GM23338 (cell line): ENCODE measurements around the gene CYS1. TPM values are rescaled to one million over a fixed set of nuclear protein-coding genes. Genes with fewer than 3 reads are reported as not detected.

ENCODE experiments used
- ATAC-seq: fragments of 200-7000 bp; cut with Tn5 transposase; 3 replicates; pipeline ENCODE4 v1.9.1; 2020
- DNase-seq: peaks from one replicate; pipeline ENCODE4 v3.0.0-alpha.2; 2015; ENCODE audit warnings: low spot score
- H2AFZ ChIP-seq: fragments of 200-600 bp; sonication (generic); 2 replicates; pipeline ENCODE4 v1.8.0; 2016; ENCODE audit warnings: antibody characterized with exemption, mild to moderate bottlenecking, moderate library complexity
- H3F3A ChIP-seq: fragments of 200-600 bp; sonication (generic); replicated peaks from 2 replicates; pipeline ENCODE4 v1.8.0; 2017; ENCODE audit warnings: antibody characterized with exemption, mixed run types, low read depth
- H3K27ac ChIP-seq: fragments of 200-600 bp; sonication (generic); 2 replicates; pipeline ENCODE4 v1.6.1; 2016; ENCODE audit warnings: low read depth
- H3K27me3 ChIP-seq: fragments of 200-600 bp; sonication (generic); 2 replicates; pipeline ENCODE4 v1.8.0; 2016; ENCODE audit warnings: mild to moderate bottlenecking, mixed run types, moderate library complexity; ENCODE audit not compliant: insufficient read depth
- H3K36me3 ChIP-seq: fragments of 200-600 bp; sonication (generic); 2 replicates; pipeline ENCODE4 v1.8.0; 2016; ENCODE audit warnings: mild to moderate bottlenecking; ENCODE audit not compliant: insufficient read depth
- H3K4me1 ChIP-seq: fragments of 200-600 bp; sonication (generic); 2 replicates; pipeline ENCODE4 v1.8.0; 2016; ENCODE audit warnings: mild to moderate bottlenecking, moderate library complexity; ENCODE audit not compliant: insufficient read depth
- H3K4me2 ChIP-seq: fragments of 200-600 bp; sonication (generic); 2 replicates; pipeline ENCODE4 v1.7.1; 2017; ENCODE audit warnings: mixed run types
- H3K4me3 ChIP-seq: fragments of 200-600 bp; sonication (generic); 2 replicates; pipeline ENCODE4 v1.6.1; 2016; ENCODE audit warnings: mixed run types
- H3K79me2 ChIP-seq: fragments of 200-600 bp; sonication (generic); replicated peaks from 2 replicates; pipeline ENCODE4 v1.8.0; 2017; ENCODE audit warnings: mild to moderate bottlenecking; ENCODE audit not compliant: insufficient read depth
- H3K9me2 ChIP-seq: fragments of 200-600 bp; sonication (generic); 2 replicates; pipeline ENCODE4 v1.8.0; 2017; ENCODE audit not compliant: insufficient read depth
- H4K20me1 ChIP-seq: fragments of 200-600 bp; sonication (generic); replicated peaks from 2 replicates; pipeline ENCODE4 v1.8.0; 2017; ENCODE audit warnings: mild to moderate bottlenecking; ENCODE audit not compliant: insufficient read depth
- H3K27ac Mint-ChIP-seq: 2 replicates; pipeline ENCODE4 v1.8.0; 2020; ENCODE audit warnings: inconsistent platforms, mild to moderate bottlenecking, moderate library complexity, mixed read lengths
- H3K27me3 Mint-ChIP-seq: 3 replicates; pipeline ENCODE4 v1.8.0; 2022; ENCODE audit warnings: low read depth, mild to moderate bottlenecking, moderate library complexity, mixed read lengths, inconsistent platforms; ENCODE audit not compliant: insufficient read depth, poor library complexity
- H3K36me3 Mint-ChIP-seq: 3 replicates; pipeline ENCODE4 v1.8.0; 2021; ENCODE audit warnings: low read depth, mild to moderate bottlenecking, inconsistent platforms, moderate library complexity, mixed read lengths
- H3K4me1 Mint-ChIP-seq: 3 replicates; pipeline ENCODE4 v1.8.0; 2020; ENCODE audit warnings: mild to moderate bottlenecking, inconsistent platforms, mixed read lengths
- H3K4me3 Mint-ChIP-seq: 3 replicates; pipeline ENCODE4 v1.8.0; 2021; ENCODE audit warnings: moderate library complexity, mild to moderate bottlenecking, inconsistent platforms, mixed read lengths
- H3K9me3 Mint-ChIP-seq: 3 replicates; pipeline ENCODE4 v1.8.0; 2020; ENCODE audit warnings: moderate library complexity, mild to moderate bottlenecking, inconsistent platforms, mixed read lengths
- ETS1 ChIP-seq: IDR thresholded peaks from 2 replicates; pipeline ENCODE4 v1.6.1; 2016; ENCODE audit warnings: antibody characterized with exemption
- POLR2AphosphoS5 ChIP-seq: IDR thresholded peaks from 2 replicates; pipeline ENCODE4 v1.6.1; 2016; ENCODE audit warnings: antibody characterized with exemption, low read depth
- ZNF114 ChIP-seq: fragments of 250-450 bp; sonication (Bioruptor Pico); IDR thresholded peaks from 2 replicates; pipeline ENCODE4 v1.5.0; 2020; ENCODE audit warnings: mild to moderate bottlenecking, moderate library complexity
- ZNF331 ChIP-seq: fragments of 250-450 bp; sonication (Bioruptor Pico); IDR thresholded peaks from 2 replicates; pipeline ENCODE4 v1.5.0; 2020; ENCODE audit warnings: low read depth, mild to moderate bottlenecking, moderate library complexity
- ZNF462 ChIP-seq: fragments of 250-450 bp; sonication (Bioruptor Pico); IDR thresholded peaks from 2 replicates; pipeline ENCODE4 v1.5.0; 2020; ENCODE audit warnings: mild to moderate bottlenecking, moderate library complexity
- polyA plus RNA-seq: library from polyadenylated mRNA; unstranded; fragments of >200 nt; fragmentation: Nextera tagmentation; extraction: Ambion mirVana; gene quantifications from 2 replicates; pipeline ENCODE4 v1.2.1, GENCODE V29; 2016
- total RNA-seq: library from RNA; depleted of rRNA; stranded (reverse); fragments of >200 nt; shearing (Covaris generic); gene quantifications from 2 replicates; pipeline ENCODE4 v1.2.3, GENCODE V29; 2014

CYS1 gene
- total and polyA plus RNA-seq, 2 experiments from 2014 or later = 0.31 to 0.32 TPM

- no peak for TF ChIP-seq ZNF462
- TF ChIP-seq ZNF331 = no peak
- no peak for TF ChIP-seq ZNF114 (CRISPR knock-in tag)
These were observed 47.5 kb downstream of the CYS1 start (continued) for GRCh38 chr2:10032746-10033105.

DNA sequence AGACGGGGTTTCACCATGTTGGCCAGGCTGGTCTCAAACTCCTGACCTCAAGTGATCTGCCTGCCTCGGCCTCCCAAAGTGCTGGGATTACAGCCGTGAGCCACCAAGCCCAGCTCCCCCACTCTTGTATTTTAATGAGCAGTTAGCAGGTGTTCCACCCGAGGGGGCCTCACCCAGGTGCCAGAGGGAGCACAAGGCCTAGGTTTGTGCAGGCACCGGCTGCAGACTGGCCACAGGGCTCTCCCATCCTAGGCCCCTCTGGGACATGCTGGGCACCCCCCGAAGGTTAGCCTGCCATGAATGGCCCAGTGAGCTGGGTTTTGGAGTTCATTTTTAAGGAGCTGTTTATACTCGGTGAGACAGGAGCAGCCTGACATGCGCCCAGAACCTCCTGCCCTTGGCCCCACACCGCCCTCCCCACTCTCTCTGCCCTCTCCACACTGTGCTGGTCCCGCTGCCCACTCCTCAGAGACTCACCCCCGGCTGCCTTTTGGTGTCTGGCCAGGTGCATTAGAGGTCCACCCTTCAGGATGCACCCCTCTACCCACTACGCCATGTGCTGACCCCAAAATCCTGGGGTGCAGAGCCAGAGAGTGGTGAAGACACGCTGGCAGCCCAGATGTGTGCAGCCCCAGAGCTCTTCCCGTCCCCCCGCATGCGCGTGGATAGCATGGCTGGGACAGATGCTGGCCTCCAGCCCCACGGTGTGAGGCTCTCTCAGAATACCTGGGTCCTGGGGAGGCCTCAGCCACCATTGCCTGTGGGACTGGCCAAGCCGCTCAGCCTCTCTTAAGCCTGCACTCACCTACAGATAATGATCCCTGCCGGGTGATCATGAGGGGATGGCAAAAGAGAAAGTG lies 48.1 kb downstream of the CYS1 start:
- H3K4me3 ChIP-seq = no peak overlapping the region
- DNase-seq (no peak), ATAC-seq (no peak)
- no peak overlapping the region for H3K27ac ChIP-seq
- no peaks in the 10 kb centered on the region for H3K9me3 Mint-ChIP-seq
- no peaks in the 10 kb centered on the region for H3K27me3 ChIP-seq
- H3K79me2 ChIP-seq = no peaks in the 10 kb centered on the region
- H3K27ac Mint-ChIP-seq = no peak overlapping the region
- H3K36me3 ChIP-seq = no peaks in the 10 kb centered on the region
- H4K20me1 ChIP-seq = no peaks in the 10 kb centered on the region
- H3K9me2 ChIP-seq = no peaks in the 10 kb centered on the region
- peaks cover 4% of the 10 kb centered on the region for H3K27me3 Mint-ChIP-seq
- H3K4me2 ChIP-seq = no peak overlapping the region
- H2AFZ ChIP-seq = peak overlapping the region; percentile 52; the same call in 1 of the 2 replicates
- H3K4me1 Mint-ChIP-seq = peaks cover 16% of the 10 kb centered on the region
- no peaks in the 10 kb centered on the region for H3K36me3 Mint-ChIP-seq
- H3K4me3 Mint-ChIP-seq = no peak overlapping the region
- no peaks in the 10 kb centered on the region for H3F3A ChIP-seq
- H3K4me1 ChIP-seq = peaks cover 17% of the 10 kb centered on the region
- TF ChIP-seq ZNF462 (no peak), ZNF114 (CRISPR knock-in tag) (no peak), POLR2AphosphoS5 (no peak), ZNF331 (no peak), ETS1 (no peak)
